ENCODE measurements around the gene RENBP. TPM values are rescaled to one million over a fixed set of nuclear protein-coding genes. Genes with fewer than 3 reads are reported as not detected.
A peak's percentile ranks its signal among the peaks of the same experiment; 100 is the strongest.

Gene RENBP
- total and polyA plus RNA-seq, 7 donors = 0.97 to 4.4 (median 2.9) TPM

GRCh38 chrX:153974003-153974725 lies 29.7 kb upstream of the RENBP start:
- ATAC-seq (no peak), DNase-seq (peak in 1 of 2 donors; percentile 42)
- H3K4me1 ChIP-seq = peaks cover 16% of the 10 kb centered on the region
- WGBS, 3 donors = 49 to 70% (median 56%) methylated on average over 13 to 14 of the region's 14 CpGs
- no peak for TF ChIP-seq CTCF (IDR thresholded peaks at IDR 0.05)
- peak overlapping the region; percentile 97 for H3K27ac ChIP-seq
- H3K9me3 ChIP-seq = no peaks in the 10 kb centered on the region
- no peaks in the 10 kb centered on the region for H3K36me3 ChIP-seq (ENCODE audit: insufficient read depth in 1 of 2, low read depth in 1 of 2)
- intact Hi-C loops (cut with DNase I) = loop anchor here in 1 of 2 donors (5.0 kb wide), 1 partner anchor 38 kb away; no protein-coding TSS in a partner anchor
- H3K4me3 ChIP-seq = peak overlapping the region; percentile 80
- H3K27me3 ChIP-seq (ENCODE audit: insufficient read depth in 3 of 3, low read length in 2 of 3) = no peaks in the 10 kb centered on the region

- Histone ChIP-seq H3K9me3 (no peaks in the 10 kb centered on the region), H3K36me3 (ENCODE audit: insufficient read depth in 1 of 2, low read depth in 1 of 2) (no peaks in the 10 kb centered on the region), H3K4me3 (peak overlapping the region; percentile 80), H3K27me3 (ENCODE audit: insufficient read depth in 3 of 3, low read length in 2 of 3) (no peaks in the 10 kb centered on the region), H3K4me1 (peaks cover 24% of the 10 kb centered on the region), H3K27ac (peak overlapping the region; percentile 97)
- TF ChIP-seq CTCF (IDR thresholded peaks at IDR 0.05) = no peak
- peak in 1 of 2 donors; percentile 48 for DNase-seq
- intact Hi-C loops (cut with DNase I) = loop anchor here in 1 of 2 donors (5.0 kb wide), 1 partner anchor 39 kb away; no protein-coding TSS in a partner anchor
- WGBS, 3 donors = 22 to 51% (median 26%) methylated on average over 19 to 20 of the region's 20 CpGs
- ATAC-seq = no peak
These were observed 28.9 kb upstream of the RENBP start for GRCh38 chrX:153973127-153974002.

- ATAC-seq (peak; percentile 60 to 66 (median 62)), DNase-seq (peak; percentile 90 to 95)
- Histone ChIP-seq H3K9me3 (no peaks in the 10 kb centered on the region), H3K27ac (peak within 1 kb of the TSS; percentile 97), H3K27me3 (ENCODE audit: insufficient read depth in 3 of 3, low read length in 2 of 3) (no peaks in the 10 kb centered on the region), H3K4me1 (peaks cover 32% of the 10 kb centered on the region), H3K4me3 (peak within 1 kb of the TSS; percentile 80), H3K36me3 (ENCODE audit: insufficient read depth in 1 of 2, low read depth in 1 of 2) (no peaks in the 10 kb centered on the region)
- intact Hi-C loops (cut with DNase I) = loop anchor here in 1 of 2 donors (5.0 kb wide), 1 partner anchor 40 kb away; no protein-coding TSS in a partner anchor
- 0 to 7% (median 0%) methylated on average over 16 to 96 of the region's 103 CpGs for WGBS, 3 donors
- TF ChIP-seq CTCF (IDR thresholded peaks at IDR 0.05) = no peak
These were observed 28.1 kb upstream of the RENBP start, which contains the start of gene TMEM187 for GRCh38 chrX:153972368-153973126. TMEM187 (plus strand) TSS chrX:153972754; CDS start chrX:153982063, 9,309 bp downstream.

Data from psoas muscle (tissue), 8 donors.